Measurements from ENCODE around the gene IGSF10.

- TF ChIP-seq ZFP3 (CRISPR knock-in tag; IDR thresholded peaks at IDR 0.05) = no peak
- TF ChIP-seq ZNF565 (CRISPR knock-in tag; conservative IDR thresholded peaks at IDR 0.05; ENCODE audit: low read depth) = no peak
- no peak for TF ChIP-seq TSHZ2 (CRISPR knock-in tag; IDR thresholded peaks at IDR 0.05)
- TF ChIP-seq PATZ1 (CRISPR knock-in tag; IDR thresholded peaks at IDR 0.05; ENCODE audit: borderline replicate concordance) = no peak
Observed at GRCh38 chr3:151443583-151443982, 17.3 kb downstream of the IGSF10 start.
